ENCODE data around the gene OSCAR.

OSCAR gene

DNA sequence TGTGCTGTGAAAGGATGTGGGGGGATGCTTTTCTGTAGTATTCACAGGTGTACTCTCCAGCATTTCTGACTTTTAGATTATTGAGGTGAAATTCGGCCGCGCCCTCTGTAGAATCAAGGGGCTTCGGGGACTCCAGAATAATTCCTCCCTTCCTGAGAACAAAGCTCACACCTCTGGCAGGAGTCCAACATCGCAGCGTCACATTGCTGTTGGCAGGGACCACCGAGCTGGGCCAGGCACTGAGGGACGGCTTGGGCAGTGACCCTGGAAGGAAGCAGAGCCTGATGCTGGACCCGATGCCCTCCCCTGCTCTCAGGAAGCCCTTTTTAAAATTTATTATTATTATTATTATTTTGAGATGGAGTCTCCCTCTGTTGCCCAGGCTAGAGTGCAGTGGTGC lies 25.8 kb downstream of the OSCAR start:
- Histone ChIP-seq H3K4me1 (ENCODE audit: control insufficient read depth, insufficient read depth, low read length) (no peaks in the 10 kb centered on the region), H3K36me3 (ENCODE audit: control insufficient read depth, insufficient read depth, low read length) (no peaks in the 10 kb centered on the region), H3K9me3 (ENCODE audit: control insufficient read depth, insufficient read depth, low read depth, low read length) (no peaks in the 10 kb centered on the region; the same call in 1 of the 2 replicates), H3K27ac (ENCODE audit: low read depth, low read length) (no peak overlapping the region), H3K27me3 (ENCODE audit: control insufficient read depth, insufficient read depth, low read length) (no peaks in the 10 kb centered on the region), H3K9ac (ENCODE audit: low read length) (no peak overlapping the region), H3K4me3 (ENCODE audit: low read depth, low read length) (no peak overlapping the region)

- Histone ChIP-seq H3K9ac (ENCODE audit: low read length) (no peak overlapping the region), H3K4me3 (ENCODE audit: low read depth, low read length) (no peak overlapping the region), H3K27ac (ENCODE audit: low read depth, low read length) (no peak overlapping the region), H3K36me3 (ENCODE audit: control insufficient read depth, insufficient read depth, low read length) (no peaks in the 10 kb centered on the region), H3K9me3 (ENCODE audit: control insufficient read depth, insufficient read depth, low read depth, low read length) (no peaks in the 10 kb centered on the region; the same call in 1 of the 2 replicates), H3K27me3 (ENCODE audit: control insufficient read depth, insufficient read depth, low read length) (no peaks in the 10 kb centered on the region), H3K4me1 (ENCODE audit: control insufficient read depth, insufficient read depth, low read length) (no peaks in the 10 kb centered on the region)
These were observed 26.8 kb downstream of the OSCAR start for GRCh38 chr19:54073829-54074228.

DNA sequence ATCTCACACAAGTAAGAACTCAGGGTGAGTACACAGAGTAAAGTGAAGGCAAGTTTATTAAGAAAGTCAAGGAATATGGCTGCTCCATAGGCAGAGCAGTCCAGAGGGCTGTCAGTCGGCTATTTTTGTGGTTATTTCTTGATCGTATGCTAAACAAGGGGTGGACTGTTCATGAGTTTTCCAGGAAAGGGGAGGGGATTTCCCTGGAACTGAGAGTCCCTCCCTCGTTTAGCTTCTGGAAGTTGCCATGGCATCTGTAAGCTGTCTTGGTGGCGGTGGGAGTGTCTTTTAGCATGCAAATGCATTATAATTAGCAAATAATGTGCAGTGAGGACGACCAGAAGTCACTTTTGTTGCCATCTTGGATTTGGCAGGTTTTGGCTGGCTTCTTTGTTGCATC lies 31.1 kb downstream of the OSCAR start:
- H3K9me3 ChIP-seq (ENCODE audit: control insufficient read depth, insufficient read depth, low read depth, low read length): no peaks in the 10 kb centered on the region; the same call in 1 of the 2 replicates

DNA sequence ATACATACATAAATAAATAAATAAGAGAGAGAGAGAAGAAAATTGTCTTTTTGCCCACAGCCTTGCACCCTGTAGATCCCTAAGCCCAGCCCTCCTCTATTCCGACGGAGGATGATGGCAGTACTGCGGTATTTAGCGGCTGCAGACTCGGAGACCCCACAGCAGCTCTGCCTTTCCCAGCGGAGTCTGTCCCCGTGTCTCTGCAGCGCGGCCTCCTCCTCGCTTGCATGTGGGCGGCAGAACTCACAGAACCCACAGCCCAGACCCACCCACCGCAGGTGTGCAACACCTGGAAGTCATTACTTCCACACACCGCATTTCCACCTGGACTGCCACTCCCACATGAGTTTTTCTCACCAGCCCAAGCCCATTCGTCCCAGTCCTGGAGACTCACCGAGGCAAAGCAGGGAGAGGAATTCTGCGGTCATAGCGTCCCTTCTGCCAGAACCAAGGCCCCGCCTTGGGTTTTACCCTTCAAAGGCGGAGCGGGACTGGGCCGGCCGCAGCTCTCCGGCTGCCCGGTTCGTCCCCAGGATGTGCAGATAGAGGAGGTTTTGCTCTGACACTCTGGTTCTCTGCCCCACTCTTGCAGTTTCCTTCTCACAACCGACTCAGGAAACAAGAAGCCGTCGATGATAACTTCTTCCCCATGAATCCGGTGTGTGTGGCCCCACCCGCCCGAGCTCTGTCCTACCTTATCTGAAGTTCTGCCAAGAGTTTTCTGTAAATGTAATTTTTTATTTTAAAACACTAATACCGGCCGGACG lies 37.1 kb downstream of the OSCAR start, which contains the start of gene VSTM1:
VSTM1 (minus strand) TSS at position 548 of the 767 bp plus-strand sequence; CDS start at position 428, 120 bp downstream.
- H3K27me3 ChIP-seq (ENCODE audit: control insufficient read depth, insufficient read depth, low read length): no peaks in the 10 kb centered on the region
- H3K36me3 ChIP-seq (ENCODE audit: control insufficient read depth, insufficient read depth, low read length): no peaks in the 10 kb centered on the region
- H3K27ac ChIP-seq (ENCODE audit: low read depth, low read length): no peak within 1 kb of the TSS
- no peak within 1 kb of the TSS for H3K4me3 ChIP-seq (ENCODE audit: low read depth, low read length)
- H3K9ac ChIP-seq (ENCODE audit: low read length): no peak within 1 kb of the TSS
- no peaks in the 10 kb centered on the region for H3K9me3 ChIP-seq (ENCODE audit: control insufficient read depth, insufficient read depth, low read depth, low read length)
- no peaks in the 10 kb centered on the region for H3K4me1 ChIP-seq (ENCODE audit: control insufficient read depth, insufficient read depth, low read length)

More for the DNA sequence above, 31.1 kb downstream of the OSCAR start:
- no peaks in the 10 kb centered on the region for H3K4me1 ChIP-seq (ENCODE audit: control insufficient read depth, insufficient read depth, low read length)
- no peak overlapping the region for H3K27ac ChIP-seq (ENCODE audit: low read depth, low read length)
- no peaks in the 10 kb centered on the region for H3K27me3 ChIP-seq (ENCODE audit: control insufficient read depth, insufficient read depth, low read length)
- H3K9ac ChIP-seq (ENCODE audit: low read length): no peak overlapping the region
- no peak overlapping the region for H3K4me3 ChIP-seq (ENCODE audit: low read depth, low read length)
- H3K36me3 ChIP-seq (ENCODE audit: control insufficient read depth, insufficient read depth, low read length): no peaks in the 10 kb centered on the region

DNA sequence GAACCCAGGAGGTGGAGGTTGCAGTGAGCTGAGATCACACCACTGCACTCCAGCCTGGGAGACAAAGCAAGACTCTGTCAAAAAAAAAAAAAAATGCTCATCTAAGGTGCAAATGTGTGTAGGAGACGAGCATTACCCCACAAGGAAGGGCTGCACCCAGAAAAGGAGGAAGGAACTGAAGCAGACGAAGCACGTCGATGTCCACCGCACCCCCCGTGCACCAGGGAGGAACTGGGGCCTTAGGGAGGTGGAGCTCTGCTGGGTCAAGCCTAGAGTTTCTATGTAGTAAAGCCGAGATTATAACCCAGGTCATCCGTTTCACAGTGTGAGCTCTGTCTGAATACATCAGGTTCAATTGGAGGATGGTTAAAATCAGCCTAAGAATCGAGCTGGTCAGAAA lies 38.0 kb downstream of the OSCAR start:
- no peak overlapping the region for H3K27ac ChIP-seq (ENCODE audit: low read depth, low read length)
- no peaks in the 10 kb centered on the region for H3K9me3 ChIP-seq (ENCODE audit: control insufficient read depth, insufficient read depth, low read depth, low read length)
- no peak overlapping the region for H3K9ac ChIP-seq (ENCODE audit: low read length)
- H3K27me3 ChIP-seq (ENCODE audit: control insufficient read depth, insufficient read depth, low read length): no peaks in the 10 kb centered on the region
- H3K36me3 ChIP-seq (ENCODE audit: control insufficient read depth, insufficient read depth, low read length): no peaks in the 10 kb centered on the region
- H3K4me3 ChIP-seq (ENCODE audit: low read depth, low read length): no peak overlapping the region
- no peaks in the 10 kb centered on the region for H3K4me1 ChIP-seq (ENCODE audit: control insufficient read depth, insufficient read depth, low read length)

- no peaks in the 10 kb centered on the region for H3K4me1 ChIP-seq (ENCODE audit: control insufficient read depth, insufficient read depth, low read length)
- no peak overlapping the region for H3K4me3 ChIP-seq (ENCODE audit: low read depth, low read length)
- no peaks in the 10 kb centered on the region for H3K9me3 ChIP-seq (ENCODE audit: control insufficient read depth, insufficient read depth, low read depth, low read length)
- no peak overlapping the region for H3K27ac ChIP-seq (ENCODE audit: low read depth, low read length)
- no peaks in the 10 kb centered on the region; the same call in 1 of the 2 replicates for H3K27me3 ChIP-seq (ENCODE audit: control insufficient read depth, insufficient read depth, low read length)
- H3K9ac ChIP-seq (ENCODE audit: low read length): no peak overlapping the region
- no peaks in the 10 kb centered on the region for H3K36me3 ChIP-seq (ENCODE audit: control insufficient read depth, insufficient read depth, low read length)
These were observed 53.0 kb downstream of the OSCAR start for GRCh38 chr19:54047616-54048015.

DNA sequence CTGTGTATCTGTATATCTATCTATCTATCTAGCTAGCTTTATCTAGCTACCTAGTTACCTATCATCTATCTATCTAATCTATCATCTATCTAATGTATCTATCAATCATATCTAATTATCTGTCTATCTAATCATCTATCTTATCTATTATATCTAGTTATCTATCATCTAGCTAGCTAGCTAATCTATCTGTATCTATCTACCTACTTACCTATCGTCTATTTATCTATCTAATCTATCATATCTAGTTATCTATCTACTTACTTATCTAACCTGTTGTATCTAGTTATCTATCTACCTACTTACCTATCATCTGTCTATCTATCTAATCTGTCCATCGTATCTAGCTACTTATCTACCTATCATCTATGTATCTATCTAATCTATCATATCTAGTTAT lies 54.8 kb downstream of the OSCAR start:
- Histone ChIP-seq H3K9ac (ENCODE audit: low read length) (no peak overlapping the region), H3K27me3 (ENCODE audit: control insufficient read depth, insufficient read depth, low read length) (no peaks in the 10 kb centered on the region; the same call in 1 of the 2 replicates), H3K27ac (ENCODE audit: low read depth, low read length) (no peak overlapping the region), H3K36me3 (ENCODE audit: control insufficient read depth, insufficient read depth, low read length) (no peaks in the 10 kb centered on the region), H3K9me3 (ENCODE audit: control insufficient read depth, insufficient read depth, low read depth, low read length) (no peaks in the 10 kb centered on the region), H3K4me3 (ENCODE audit: low read depth, low read length) (no peak overlapping the region), H3K4me1 (ENCODE audit: control insufficient read depth, insufficient read depth, low read length) (peaks cover 9% of the 10 kb centered on the region)
